CD4-positive, alpha-beta T cell (primary cell): ENCODE data around the gene HIVEP1. TPM values are rescaled to one million over a fixed set of nuclear protein-coding genes. Genes with fewer than 3 reads are reported as not detected.

ENCODE experiments used
- ATAC-seq: fragments of 200-7000 bp; cut with Tn5 transposase; one replicate; pipeline ENCODE4 v1.10.0; 2022; ENCODE audit warnings: mild to moderate bottlenecking; ENCODE audit not compliant: poor library complexity
- CTCF ChIA-PET: fragments of 350-600 bp; sonication (Branson Sonifier 250); formaldehyde crosslinking; loops from one replicate; lab custom pipeline; 2021; ENCODE audit warnings: antibody characterized with exemption, inconsistent platforms; lab: Charles Lee
- POLR2A ChIA-PET: fragments of 350-600 bp; sonication (Branson Sonifier 250); formaldehyde crosslinking; loops from one replicate; lab custom pipeline; 2021; ENCODE audit warnings: antibody characterized with exemption, inconsistent platforms; lab: Charles Lee
- DNase-seq, 14 experiments: peaks; one replicate each; pipeline ENCODE4 v3.0.0-alpha.2; 2013 to 2020; ENCODE audit warnings: mixed read lengths in 2 of 14
- H3K27ac ChIP-seq, 2 donors: one replicate each; pipeline versions ENCODE4 v1.5.1 to v1.7.0; 2013; ENCODE audit warnings: low read length in 2 of 2, low read depth in 1 of 2, mild to moderate bottlenecking in 1 of 2
- H3K27me3 ChIP-seq, 2 experiments: 1 replicate in 1 of 2; 2 replicates in 1 of 2; pipeline versions ENCODE4 v1.6.1 to v1.7.0; 2013; ENCODE audit warnings: low read length in 2 of 2, control low read depth in 1 of 2, mild to moderate bottlenecking in 1 of 2, moderate library complexity in 1 of 2; ENCODE audit not compliant: insufficient read depth in 2 of 2, control insufficient read depth in 1 of 2
- H3K36me3 ChIP-seq: one replicate; pipeline ENCODE4 v1.6.1; 2013; ENCODE audit warnings: low read length, control low read depth; ENCODE audit not compliant: insufficient read depth
- H3K4me1 ChIP-seq: one replicate; pipeline ENCODE4 v1.6.1; 2013; ENCODE audit warnings: low read length, control low read depth; ENCODE audit not compliant: insufficient read depth
- H3K4me3 ChIP-seq: one replicate; pipeline ENCODE4 v1.5.1; 2013; ENCODE audit warnings: mild to moderate bottlenecking, low read length, moderate library complexity
- H3K9me3 ChIP-seq, 2 experiments: 1 replicate in 1 of 2; 2 replicates in 1 of 2; pipeline versions ENCODE4 v1.6.1 to v1.7.0; 2013; ENCODE audit warnings: low read length in 2 of 2, mild to moderate bottlenecking in 2 of 2, control low read depth in 1 of 2, moderate library complexity in 1 of 2; ENCODE audit not compliant: control insufficient read depth in 1 of 2, insufficient read depth in 1 of 2
- H3K27ac Mint-ChIP-seq: one replicate; pipeline ENCODE4 v1.8.0; 2020; ENCODE audit warnings: mixed read lengths
- H3K27me3 Mint-ChIP-seq: one replicate; pipeline ENCODE4 v1.8.0; 2021; ENCODE audit warnings: mixed read lengths
- H3K36me3 Mint-ChIP-seq: one replicate; pipeline ENCODE4 v1.8.0; 2021; ENCODE audit warnings: low read depth, mixed read lengths
- H3K4me1 Mint-ChIP-seq: one replicate; pipeline ENCODE4 v1.8.0; 2021; ENCODE audit warnings: low read depth, mixed read lengths
- H3K4me3 Mint-ChIP-seq: one replicate; pipeline ENCODE4 v1.8.0; 2020; ENCODE audit warnings: mild to moderate bottlenecking, mixed read lengths
- H3K9me3 Mint-ChIP-seq: one replicate; pipeline ENCODE4 v1.8.0; 2020; ENCODE audit warnings: mixed read lengths
- intact Hi-C, 2 experiments: fragments of 100-400 bp; cut with DNase I in 1 of 2; cut with micrococcal nuclease in 1 of 2; formaldehyde crosslinking; loops; one replicate each; pipeline versions ENCODE4 v1.15.1 to v1.9.0; 2023 to 2025; cut with DNase I, micrococcal nuclease
- total RNA-seq, 174 experiments: library from RNA in 2 of 174; stranded (reverse) in 2 of 174; gene quantifications; one replicate each; pipeline ENCODE4 v1.2.3 and lab custom pipeline; 2021 to 2026
- TF ChIP-seq, protein P1 (sequence below): fragments of 200-600 bp; IDR thresholded peaks from one replicate; pipeline ENCODE4 v1.8.0; 2022; ENCODE audit warnings: antibody characterized with exemption, mild to moderate bottlenecking

HIVEP1 gene
- total RNA-seq, 2 experiments from 2014 or later, result 76.3 to 78.8 TPM

DNA sequence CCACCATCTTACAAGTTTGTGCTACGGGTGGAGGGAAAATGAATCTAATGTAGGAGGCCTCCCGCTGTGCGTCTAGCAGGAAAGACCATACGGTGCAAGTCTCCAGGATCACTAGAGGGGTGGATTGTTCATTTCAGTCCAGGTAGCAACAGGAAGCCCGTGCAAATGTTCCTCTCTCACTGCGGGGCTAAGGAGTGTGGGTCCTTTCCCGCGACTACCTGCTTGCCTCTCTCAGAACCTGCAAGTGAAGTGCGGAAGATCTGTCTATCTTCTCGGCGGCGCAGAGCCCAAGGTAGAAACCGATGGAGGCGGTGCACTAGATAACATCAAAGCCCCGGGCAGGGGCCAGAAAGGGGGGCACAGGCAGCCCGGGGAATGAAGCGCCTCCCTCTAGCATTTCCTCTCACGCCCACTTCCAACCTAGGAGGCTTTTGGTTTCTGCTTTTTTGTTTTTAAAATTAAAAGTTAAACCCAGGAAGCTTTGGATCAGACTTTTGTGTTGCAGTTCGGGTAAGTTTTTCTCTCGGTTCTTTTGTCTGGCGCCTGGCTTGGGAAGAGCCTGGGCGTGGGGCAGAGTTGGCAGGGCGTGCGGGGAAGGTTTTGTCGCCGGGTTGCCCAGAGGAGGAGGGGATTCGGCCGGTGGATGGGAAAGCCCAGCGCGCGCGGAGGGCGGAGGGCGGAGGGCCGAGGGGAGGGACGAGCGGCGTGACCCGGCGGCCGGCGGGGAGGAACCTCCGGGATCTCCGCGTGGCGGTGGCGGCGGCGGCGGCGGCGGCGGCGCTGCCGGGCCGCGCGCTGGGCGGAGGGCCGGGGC, 3.5 kb upstream of the HIVEP1 start:
- H3K36me3 ChIP-seq, result no peaks in the 10 kb centered on the region
- intact Hi-C loops, result loop anchor here (2.0 to 10.0 kb wide), 4 partner anchors 108 to 474 kb away; partner anchors contain the start of gene TMEM170B (in 1 of the 2)
- Mint-ChIP-seq H3K9me3 (no peaks in the 10 kb centered on the region), H3K27ac (peak overlapping the region; percentile 97), H3K4me1 (peaks cover 35% of the 10 kb centered on the region), H3K27me3 (peaks cover 5% of the 10 kb centered on the region), H3K4me3 (peak overlapping the region; percentile 97), H3K36me3 (peaks cover 28% of the 10 kb centered on the region)
- peak overlapping the region; percentile 97 to 99 for H3K27ac ChIP-seq
- TF ChIP-seq, protein P1, sequence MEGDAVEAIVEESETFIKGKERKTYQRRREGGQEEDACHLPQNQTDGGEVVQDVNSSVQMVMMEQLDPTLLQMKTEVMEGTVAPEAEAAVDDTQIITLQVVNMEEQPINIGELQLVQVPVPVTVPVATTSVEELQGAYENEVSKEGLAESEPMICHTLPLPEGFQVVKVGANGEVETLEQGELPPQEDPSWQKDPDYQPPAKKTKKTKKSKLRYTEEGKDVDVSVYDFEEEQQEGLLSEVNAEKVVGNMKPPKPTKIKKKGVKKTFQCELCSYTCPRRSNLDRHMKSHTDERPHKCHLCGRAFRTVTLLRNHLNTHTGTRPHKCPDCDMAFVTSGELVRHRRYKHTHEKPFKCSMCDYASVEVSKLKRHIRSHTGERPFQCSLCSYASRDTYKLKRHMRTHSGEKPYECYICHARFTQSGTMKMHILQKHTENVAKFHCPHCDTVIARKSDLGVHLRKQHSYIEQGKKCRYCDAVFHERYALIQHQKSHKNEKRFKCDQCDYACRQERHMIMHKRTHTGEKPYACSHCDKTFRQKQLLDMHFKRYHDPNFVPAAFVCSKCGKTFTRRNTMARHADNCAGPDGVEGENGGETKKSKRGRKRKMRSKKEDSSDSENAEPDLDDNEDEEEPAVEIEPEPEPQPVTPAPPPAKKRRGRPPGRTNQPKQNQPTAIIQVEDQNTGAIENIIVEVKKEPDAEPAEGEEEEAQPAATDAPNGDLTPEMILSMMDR, result no peak
- H3K9me3 ChIP-seq, result no peaks in the 10 kb centered on the region
- ChIA-PET POLR2A (interaction anchor here (0.7 to 6.9 kb wide), 12 partner anchors 14 to 296 kb away, joined by 3 to 89 read pairs (median 4); no protein-coding TSS in a partner anchor), CTCF (no interaction called here)
- DNase-seq (peak; percentile 76 to 95 (median 86)), ATAC-seq (peak; percentile 55)
- H3K4me3 ChIP-seq, result peak overlapping the region; percentile 85
- no peaks in the 10 kb centered on the region for H3K27me3 ChIP-seq
- H3K4me1 ChIP-seq, result peaks cover 28% of the 10 kb centered on the region

GRCh38 chr6:12009180-12009685, 2.9 kb upstream of the HIVEP1 start:
- Mint-ChIP-seq H3K36me3 (peaks cover 28% of the 10 kb centered on the region), H3K4me3 (peak overlapping the region; percentile 92), H3K27me3 (peaks cover 5% of the 10 kb centered on the region), H3K27ac (peak overlapping the region; percentile 97), H3K4me1 (peaks cover 40% of the 10 kb centered on the region), H3K9me3 (no peaks in the 10 kb centered on the region)
- Histone ChIP-seq H3K27ac (peak overlapping the region; percentile 93 to 99), H3K36me3 (no peaks in the 10 kb centered on the region), H3K9me3 (no peaks in the 10 kb centered on the region), H3K27me3 (no peaks in the 10 kb centered on the region), H3K4me1 (peaks cover 28% of the 10 kb centered on the region), H3K4me3 (peak overlapping the region; percentile 85)
- ChIA-PET POLR2A (interaction anchor here (0.7 to 6.9 kb wide), 15 partner anchors 14 to 627 kb away, joined by 3 to 89 read pairs (median 4); no protein-coding TSS in a partner anchor), CTCF (no interaction called here)
- no peak for DNase-seq
- TF ChIP-seq, protein P1, result no peak
- intact Hi-C loops, result loop anchor here (2.0 to 10.0 kb wide), 4 partner anchors 108 to 474 kb away; partner anchors contain the start of gene TMEM170B (in 1 of the 2)
- no peak for ATAC-seq

DNA sequence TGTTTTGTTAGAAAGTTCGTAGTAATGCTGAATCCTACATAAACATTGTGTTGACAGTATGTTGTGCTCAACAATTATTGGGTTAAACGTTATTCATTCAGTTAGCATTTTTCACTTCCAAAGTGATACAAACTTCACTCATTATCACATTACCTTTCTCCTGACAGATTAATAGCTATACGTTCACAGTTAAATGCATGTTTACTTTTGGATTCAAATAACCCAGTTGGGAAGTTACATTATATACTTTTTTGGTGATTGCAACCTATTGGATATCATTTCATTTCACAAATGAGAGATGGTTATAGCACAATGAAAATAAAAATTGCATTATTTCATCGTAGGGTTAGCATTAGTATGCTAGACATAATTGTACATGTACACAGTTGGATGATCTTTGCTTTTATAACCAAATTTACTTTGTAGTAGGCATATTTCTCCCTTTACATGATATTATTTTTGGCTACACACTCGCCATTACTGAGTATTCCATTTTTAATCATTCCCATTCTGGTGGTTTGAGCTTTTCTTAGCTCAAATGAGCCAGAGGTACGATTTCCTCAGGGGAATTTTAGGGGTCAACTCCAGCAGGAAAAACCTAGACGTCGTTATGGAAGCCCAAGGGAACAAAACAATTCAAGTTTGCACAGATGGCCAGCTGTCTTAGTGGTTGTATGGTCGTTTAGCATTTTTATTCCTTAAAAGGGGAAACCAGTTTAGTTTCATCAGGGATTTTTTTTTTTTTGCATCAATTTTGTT, 2.1 kb upstream of the HIVEP1 start:
- Histone ChIP-seq H3K9me3 (no peaks in the 10 kb centered on the region), H3K27ac (peak overlapping the region; percentile 97 to 99), H3K4me1 (peaks cover 28% of the 10 kb centered on the region), H3K36me3 (no peaks in the 10 kb centered on the region), H3K27me3 (no peaks in the 10 kb centered on the region), H3K4me3 (peak overlapping the region; percentile 85)
- TF ChIP-seq, protein P1, result no peak
- Mint-ChIP-seq H3K36me3 (peaks cover 36% of the 10 kb centered on the region), H3K4me1 (peaks cover 48% of the 10 kb centered on the region), H3K4me3 (peak overlapping the region; percentile 92), H3K9me3 (no peaks in the 10 kb centered on the region), H3K27me3 (peaks cover 5% of the 10 kb centered on the region), H3K27ac (peak overlapping the region; percentile 97)
- ChIA-PET CTCF (no interaction called here), POLR2A (interaction anchor here (0.6 to 6.9 kb wide), 9 partner anchors 28 to 628 kb away, joined by 3 to 89 read pairs (median 4); no protein-coding TSS in a partner anchor)
- intact Hi-C loops, result loop anchor here (2.0 to 10.0 kb wide), 8 partner anchors 51 to 1805 kb away; partner anchors contain the start of genes MCUR1 (in 1 of the 2), TBC1D7 (in 1 of the 2) and TMEM170B (in 1 of the 2)
- ATAC-seq (no peak), DNase-seq (peak in 1 of 14 experiments; percentile 10)
